NT2/D1 (cell line): Measurements from ENCODE around the gene SLC7A6.

Experiments used
- DNase-seq: peaks from one replicate; pipeline ENCODE4 v3.0.0-alpha.2; 2011; ENCODE audit warnings: low read depth, low spot score
- H3K27me3 ChIP-seq: 2 replicates; pipeline ENCODE4 v1.6.0; 2011; ENCODE audit warnings: mild to moderate bottlenecking; ENCODE audit not compliant: insufficient read length, insufficient read depth
- H3K36me3 ChIP-seq: 2 replicates; pipeline ENCODE4 v1.6.1; 2011; ENCODE audit warnings: mild to moderate bottlenecking, low read length, mixed read lengths; ENCODE audit not compliant: insufficient read depth, insufficient read length
- H3K4me1 ChIP-seq: 2 replicates; pipeline ENCODE4 v1.5.1; 2011; ENCODE audit not compliant: insufficient read depth, insufficient read length
- H3K4me3 ChIP-seq: 2 replicates; pipeline ENCODE4 v1.5.1; 2011; ENCODE audit warnings: low read depth; ENCODE audit not compliant: insufficient read length
- H3K9ac ChIP-seq: 2 replicates; pipeline ENCODE4 v1.6.0; 2011; ENCODE audit warnings: low read depth; ENCODE audit not compliant: insufficient read length
- H3K9me3 ChIP-seq: 2 replicates; pipeline ENCODE4 v1.5.1; 2011; ENCODE audit warnings: mild to moderate bottlenecking, low read length; ENCODE audit not compliant: insufficient read depth
- SUZ12 ChIP-seq: IDR thresholded peaks from 2 replicates; pipeline ENCODE4 v1.6.1; 2011; ENCODE audit not compliant: insufficient read length, insufficient read depth; ENCODE audit errors: extremely low read depth
- YY1 ChIP-seq: IDR thresholded peaks from 2 replicates; pipeline ENCODE4 v1.6.1; 2011; ENCODE audit not compliant: insufficient read length, insufficient read depth
- ZNF274 ChIP-seq: IDR thresholded peaks from 2 replicates; pipeline ENCODE4 v1.6.1; 2011; ENCODE audit warnings: mild to moderate bottlenecking, low read depth, low read length

Gene SLC7A6

GRCh38 chr16:68346892-68347480 lies 82.7 kb downstream of the SLC7A6 start:
- no peak for DNase-seq
- no peaks in the 10 kb centered on the region for H3K27me3 ChIP-seq
- peaks cover 90% of the 10 kb centered on the region for H3K36me3 ChIP-seq
- peaks cover 9% of the 10 kb centered on the region for H3K4me1 ChIP-seq
- no peak overlapping the region for H3K9ac ChIP-seq
- H3K9me3 ChIP-seq, result no peaks in the 10 kb centered on the region
- H3K4me3 ChIP-seq, result no peak overlapping the region
- no peak for TF ChIP-seq YY1
- TF ChIP-seq ZNF274, result no peak
- no peak for TF ChIP-seq SUZ12

GRCh38 chr16:68347605-68348004 lies 83.3 kb downstream of the SLC7A6 start:
- TF ChIP-seq YY1, result no peak
- no peak for TF ChIP-seq SUZ12
- no peak for TF ChIP-seq ZNF274
- Histone ChIP-seq H3K9me3 (no peaks in the 10 kb centered on the region), H3K4me1 (peaks cover 5% of the 10 kb centered on the region), H3K27me3 (no peaks in the 10 kb centered on the region), H3K4me3 (no peak overlapping the region), H3K36me3 (peaks cover 91% of the 10 kb centered on the region), H3K9ac (no peak overlapping the region)
- no peak for DNase-seq

DNA sequence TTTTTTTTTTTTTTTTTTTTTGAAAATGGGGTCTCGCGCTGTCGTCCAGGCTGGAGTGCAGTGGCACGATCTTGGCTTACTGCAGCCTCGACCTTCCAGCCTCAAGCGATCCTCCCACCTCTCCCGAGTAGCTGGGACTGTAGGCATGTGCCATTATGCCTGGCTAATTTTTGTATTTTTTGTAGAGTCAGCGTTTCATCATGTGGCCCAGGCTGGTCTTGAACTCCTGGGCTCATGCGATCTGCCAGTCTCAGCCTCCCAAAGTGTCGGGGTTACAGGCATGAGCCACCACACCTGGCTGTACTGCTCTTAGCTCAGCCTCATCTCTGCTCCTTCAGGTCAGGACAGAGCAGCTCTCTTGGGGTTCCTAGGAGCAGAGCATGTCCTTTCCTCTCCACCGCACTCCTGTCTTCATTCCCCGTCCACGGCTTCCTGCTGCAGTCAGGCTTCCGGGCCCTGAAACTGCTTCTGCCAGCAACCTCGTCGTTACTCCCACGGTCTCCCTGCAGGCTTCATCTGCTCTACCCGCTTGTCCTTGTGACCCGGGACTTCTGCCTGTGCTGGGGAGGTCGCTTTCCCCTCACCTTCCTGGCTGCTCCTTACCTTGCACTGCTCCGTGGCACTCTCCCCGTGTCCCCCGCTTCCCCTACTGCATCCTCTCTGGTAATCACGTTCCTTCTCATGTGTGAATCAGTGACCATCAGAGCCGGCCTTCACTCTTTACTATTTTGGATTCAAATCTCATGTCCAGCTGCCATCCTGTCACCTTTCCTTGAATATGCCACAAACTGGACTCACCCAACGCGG lies 84.5 kb downstream of the SLC7A6 start:
- Histone ChIP-seq H3K36me3 (peaks cover 93% of the 10 kb centered on the region), H3K4me3 (no peak overlapping the region), H3K4me1 (peaks cover 4% of the 10 kb centered on the region), H3K9me3 (no peaks in the 10 kb centered on the region), H3K27me3 (no peaks in the 10 kb centered on the region), H3K9ac (no peak overlapping the region)
- TF ChIP-seq SUZ12 (no peak), ZNF274 (no peak), YY1 (no peak)
- no peak for DNase-seq

- no peak overlapping the region for H3K9ac ChIP-seq
- no peaks in the 10 kb centered on the region for H3K27me3 ChIP-seq
- H3K36me3 ChIP-seq, result peaks cover 97% of the 10 kb centered on the region
- H3K4me1 ChIP-seq, result peaks cover 4% of the 10 kb centered on the region
- H3K4me3 ChIP-seq, result no peak overlapping the region
- TF ChIP-seq SUZ12 (no peak), ZNF274 (no peak), YY1 (no peak)
- H3K9me3 ChIP-seq, result no peaks in the 10 kb centered on the region
- no peak for DNase-seq
These were observed 85.6 kb downstream of the SLC7A6 start for GRCh38 chr16:68349838-68350410.

DNA sequence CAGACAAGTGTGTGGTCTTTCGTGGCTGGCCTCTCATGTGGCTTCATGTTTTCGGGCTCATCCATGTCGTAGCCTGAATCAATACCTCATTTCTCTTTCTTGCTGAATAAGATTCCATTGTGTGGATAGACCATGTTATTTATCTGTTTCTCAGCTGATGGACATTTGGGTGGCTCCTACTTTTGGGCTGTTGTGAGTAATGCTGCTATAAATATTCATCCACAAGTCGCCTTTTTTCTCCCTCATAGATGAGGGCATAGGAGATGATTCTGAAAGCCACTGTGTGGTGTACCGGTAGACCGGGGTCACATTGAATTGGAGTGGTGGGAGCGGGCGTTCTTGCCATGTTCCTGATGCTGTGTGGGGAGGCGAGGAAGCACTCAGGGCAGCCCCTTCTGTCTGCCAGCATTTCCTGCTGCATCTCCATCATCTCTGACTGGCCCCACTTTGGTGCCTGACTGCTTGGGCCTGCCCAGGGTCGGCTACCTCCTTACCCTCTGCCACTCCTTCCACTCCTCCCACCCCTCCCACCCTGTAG lies 86.6 kb downstream of the SLC7A6 start:
- Histone ChIP-seq H3K27me3 (no peaks in the 10 kb centered on the region), H3K9ac (no peak overlapping the region), H3K9me3 (no peaks in the 10 kb centered on the region), H3K4me3 (no peak overlapping the region), H3K4me1 (peaks cover 3% of the 10 kb centered on the region), H3K36me3 (peaks cover 98% of the 10 kb centered on the region)
- TF ChIP-seq SUZ12, result no peak
- no peak for TF ChIP-seq ZNF274
- TF ChIP-seq YY1, result no peak
- DNase-seq, result no peak
